Fibroblast of skin of back (primary cell): Measurements from ENCODE around the gene SLFN12L. TPM values are rescaled to one million over a fixed set of nuclear protein-coding genes. Genes with fewer than 3 reads are reported as not detected.
A peak's percentile ranks its signal among the peaks of the same experiment; 100 is the strongest.
"Not testable (repeated sequence)": the region's sequence is repeated elsewhere in the genome, so short reads cannot be mapped to it uniquely, and the experiment has no call there.

Experiments
- DNase-seq: peaks from one replicate; pipeline ENCODE4 v3.0.0-alpha.2; 2013
- polyA plus RNA-seq, 2 experiments: library from polyadenylated mRNA; unstranded; fragments of 120-200 nt; gene quantifications; one replicate each; pipeline ENCODE4 v1.2.1, GENCODE V29; 2013; ENCODE audit not compliant: insufficient read length in 2 of 2

Gene SLFN12L
- polyA plus RNA-seq (2013, experiment 1 of 2; ENCODE audit: insufficient read length) = not detected
- polyA plus RNA-seq (2013, experiment 2 of 2; ENCODE audit: insufficient read length) = not detected

DNA sequence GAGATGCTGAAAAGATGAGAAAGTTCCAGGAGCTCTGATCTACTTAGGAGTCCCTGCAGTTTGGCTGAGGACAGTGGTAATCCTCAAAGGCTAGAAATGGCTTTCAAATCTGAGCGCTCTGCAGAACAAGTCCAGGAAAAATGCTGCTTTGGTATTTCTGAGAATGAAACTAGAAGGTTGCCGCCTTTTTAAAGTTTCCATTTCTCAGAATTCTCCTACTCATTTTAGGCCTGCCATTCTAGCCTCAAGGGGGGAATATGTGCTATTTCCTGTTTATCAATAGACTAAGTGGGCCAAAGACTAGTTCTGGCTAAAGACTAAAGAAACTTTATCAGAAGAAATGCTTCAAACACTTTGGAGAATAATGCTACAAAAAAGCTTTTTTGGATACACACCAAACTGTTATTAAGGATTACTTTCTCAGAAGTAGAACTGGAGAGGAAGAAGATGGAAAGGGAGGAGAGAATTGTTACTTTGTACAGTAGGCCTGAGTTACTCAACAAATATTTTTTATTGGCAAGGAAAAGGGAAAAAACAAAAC lies at the start of gene SLFN12L:
Gene SLFN12L, minus strand, starts transcription at position 78 of the 541 bp plus-strand sequence. CDS start 15,314 bp downstream, outside the sequence.
- no peak for DNase-seq

DNA sequence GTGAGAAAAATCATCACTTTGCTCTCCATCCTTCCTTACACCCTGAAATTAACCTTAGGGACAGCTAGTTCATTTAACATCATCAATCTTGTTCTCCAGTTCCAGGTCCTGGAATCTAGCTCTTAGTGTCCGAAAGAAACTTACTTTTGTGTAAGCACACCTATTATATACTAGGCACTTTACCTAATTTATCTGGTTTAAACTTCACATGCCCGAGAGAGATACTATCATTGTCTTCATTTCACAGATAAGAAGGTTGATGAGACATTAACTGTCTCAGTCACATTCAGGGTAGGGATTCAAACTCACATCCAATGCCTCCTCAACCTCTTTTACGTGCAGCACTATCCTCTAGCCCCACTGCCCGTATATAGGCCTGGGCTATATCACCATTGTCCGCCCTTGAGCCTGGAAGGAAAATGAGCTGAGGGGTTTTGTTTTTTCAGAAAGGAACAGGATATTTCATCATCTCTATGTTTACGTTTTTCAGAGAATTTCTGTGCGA lies 49.1 kb upstream of the SLFN12L start:
- DNase-seq = no peak

DNA sequence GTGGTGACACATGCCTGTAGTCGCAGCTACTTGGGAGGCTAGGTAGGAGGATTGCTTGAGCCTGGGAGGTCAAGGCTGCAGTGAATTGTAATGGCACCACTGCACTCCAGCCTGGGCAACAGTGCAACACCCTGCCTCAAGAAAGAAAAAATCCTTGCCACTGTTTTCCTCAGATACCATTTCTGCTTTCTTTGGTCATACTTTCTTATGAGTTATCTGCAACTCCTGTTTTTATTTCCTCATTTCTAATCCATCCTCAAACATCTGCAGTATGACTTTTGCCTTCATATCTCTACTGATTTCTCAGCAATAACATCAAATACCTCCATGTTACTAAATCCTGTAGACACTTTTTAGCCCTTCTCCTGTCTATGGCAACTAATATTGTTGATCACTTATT lies 46.6 kb upstream of the SLFN12L start:
- DNase-seq = no peak

DNA sequence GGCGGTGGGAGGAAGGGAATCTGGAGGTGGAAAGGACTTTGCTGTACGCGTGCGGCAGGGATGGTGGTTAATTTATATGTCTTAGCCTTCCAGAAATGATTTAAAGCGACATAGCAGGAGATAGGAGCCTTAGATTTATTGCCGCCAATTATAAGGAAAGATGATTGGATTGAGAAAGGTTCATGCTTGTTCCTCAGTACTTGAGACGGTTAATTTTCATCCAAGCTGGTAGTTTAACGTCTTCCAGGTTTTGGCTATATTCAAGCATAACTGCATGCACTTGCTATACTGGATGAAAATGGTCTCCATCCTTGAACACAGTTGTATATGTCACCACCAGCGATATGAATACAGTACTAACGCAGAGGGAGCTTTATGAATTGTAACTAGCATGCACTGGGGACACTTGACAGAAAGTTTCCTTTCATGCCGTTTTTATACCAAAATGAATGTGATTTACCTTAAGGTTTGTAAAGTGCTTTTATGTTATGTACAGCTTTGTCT lies 41.5 kb upstream of the SLFN12L start:
- no peak for DNase-seq

DNA sequence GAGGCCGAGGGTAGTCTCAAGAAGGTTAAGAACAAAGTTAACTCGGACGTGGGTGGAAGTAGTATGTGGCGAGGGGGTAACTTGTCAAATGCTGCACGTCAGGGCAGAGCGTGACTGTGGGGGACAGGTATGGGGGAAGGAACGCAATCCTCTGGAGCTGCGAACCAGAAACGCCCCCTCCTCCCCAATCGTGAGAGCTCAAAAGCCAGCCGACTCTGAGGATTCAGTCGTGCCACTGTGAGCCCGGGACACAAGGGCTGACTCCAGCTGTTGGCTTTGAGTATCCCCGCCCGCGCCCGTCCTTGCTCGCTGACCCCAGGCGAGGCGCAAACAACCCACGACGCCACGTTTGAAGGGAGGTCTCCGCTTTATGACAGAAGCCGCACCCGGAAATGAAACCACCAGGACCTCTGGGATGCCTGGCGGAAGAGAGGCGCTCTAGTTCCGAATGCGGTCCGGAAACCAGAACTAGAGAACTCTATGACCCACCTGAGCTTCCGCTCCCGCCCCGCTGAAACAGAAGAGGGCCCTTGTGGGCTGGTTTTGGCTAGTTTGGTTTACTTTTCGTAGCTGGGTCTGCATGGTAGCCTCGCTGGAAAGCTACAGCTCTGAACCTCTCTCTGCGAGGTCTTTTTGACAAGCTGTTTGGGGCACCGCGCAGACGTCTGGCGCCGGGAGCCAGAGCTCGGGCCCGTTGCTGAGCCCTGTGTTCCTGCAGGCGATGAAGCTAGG lies 40.9 kb upstream of the SLFN12L start, which contains the start of gene PEX12:
Gene PEX12, minus strand, starts transcription at position 375 of the 732 bp plus-strand sequence. CDS start 550 bp downstream, outside the sequence.
- peak; percentile 86 for DNase-seq

DNA sequence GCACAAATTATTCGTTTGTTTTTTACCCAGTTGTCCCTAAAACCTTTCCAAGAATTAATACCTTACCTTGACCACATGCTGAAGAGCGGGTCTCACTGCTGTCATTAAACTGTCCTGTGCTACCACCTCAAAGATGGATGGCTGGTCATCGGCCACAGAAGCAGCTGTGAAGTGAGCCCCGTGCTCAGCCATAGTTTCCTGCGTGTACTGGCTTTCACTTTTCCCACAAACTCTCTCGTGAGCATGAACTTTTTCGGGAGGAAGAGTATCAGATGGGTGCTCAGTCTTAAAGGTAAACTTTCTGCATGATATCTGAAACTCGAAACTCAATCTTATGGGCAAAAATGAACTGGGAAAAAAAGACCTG lies 40.3 kb upstream of the SLFN12L start:
- DNase-seq = no peak

DNA sequence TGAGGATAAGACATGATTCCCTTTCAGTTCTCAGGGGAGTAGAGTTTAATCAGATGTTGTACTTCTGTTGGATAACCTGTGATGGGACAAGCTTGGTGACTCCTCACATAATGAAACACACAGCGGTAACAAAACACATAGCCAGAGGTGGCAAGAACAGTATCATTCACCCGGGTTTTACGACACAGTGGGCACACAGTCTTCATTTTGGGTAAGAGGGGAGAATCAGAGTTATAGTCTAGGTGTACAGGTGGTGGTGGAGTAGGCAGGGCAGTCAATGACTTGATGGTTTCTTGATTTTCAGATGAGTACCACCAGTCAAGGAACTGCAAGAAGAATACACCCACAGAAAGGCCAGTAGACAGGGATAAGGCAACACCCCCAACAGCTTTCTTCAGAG lies 38.3 kb upstream of the SLFN12L start:
- no peak for DNase-seq

DNA sequence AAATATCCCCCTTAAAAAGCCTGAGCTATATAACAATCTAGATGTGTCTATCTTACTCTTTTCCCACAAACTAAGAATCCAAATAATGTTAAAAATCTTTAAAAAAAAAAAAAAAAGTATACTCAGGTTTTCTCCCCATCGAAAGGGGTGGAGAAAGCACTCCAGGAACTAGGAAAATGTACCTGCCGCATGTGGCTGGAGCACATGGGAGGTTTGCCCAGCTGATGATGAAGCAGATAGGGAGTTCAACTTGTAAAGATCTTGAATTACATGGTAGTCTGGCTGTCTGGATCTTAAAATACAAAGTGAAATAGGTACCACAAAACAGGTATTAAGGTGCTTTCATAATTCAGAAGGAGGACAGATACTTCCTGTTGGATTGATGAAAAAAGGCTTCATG lies 31.9 kb upstream of the SLFN12L start:
- DNase-seq = no peak

DNA sequence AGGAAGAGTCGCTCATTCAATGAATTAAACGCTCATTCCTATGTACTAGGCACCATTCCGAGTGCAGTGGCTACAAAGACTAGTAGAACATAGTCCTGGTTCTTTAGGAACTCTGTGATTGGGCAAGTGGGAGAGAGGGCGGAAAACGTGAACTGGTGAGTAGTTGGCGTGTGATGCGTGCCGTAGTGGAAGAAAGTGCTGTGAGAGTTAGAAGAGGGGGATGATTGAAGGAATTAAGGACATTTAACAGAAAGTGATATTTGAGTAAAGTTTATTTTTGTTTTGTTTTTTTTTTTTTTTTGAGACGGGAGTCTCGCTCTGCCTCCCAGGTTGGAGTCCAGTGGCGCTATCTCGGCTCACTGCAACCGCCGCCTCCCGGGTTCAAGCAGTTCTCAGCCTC lies 31.1 kb upstream of the SLFN12L start:
- DNase-seq = peak; percentile 58

DNA sequence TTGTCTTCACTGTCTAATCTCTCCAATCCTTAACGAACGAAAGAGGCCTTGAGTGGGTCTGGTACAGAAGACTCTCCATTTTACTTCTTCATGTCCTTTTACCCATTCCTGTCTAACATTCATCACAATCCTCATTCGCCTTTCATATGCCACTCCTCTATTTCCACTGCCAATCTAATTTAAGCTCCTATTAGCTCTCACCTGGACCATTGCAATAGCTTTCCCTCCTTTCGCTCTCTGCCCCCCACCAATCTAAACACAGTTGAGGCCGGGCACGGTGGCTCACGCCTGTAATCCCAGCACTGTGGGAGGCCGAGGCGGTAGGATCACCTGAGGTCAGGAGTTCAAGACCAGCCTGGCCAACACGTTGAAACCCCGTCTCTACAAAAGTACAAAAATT lies 29.5 kb upstream of the SLFN12L start:
- no peak for DNase-seq

DNA sequence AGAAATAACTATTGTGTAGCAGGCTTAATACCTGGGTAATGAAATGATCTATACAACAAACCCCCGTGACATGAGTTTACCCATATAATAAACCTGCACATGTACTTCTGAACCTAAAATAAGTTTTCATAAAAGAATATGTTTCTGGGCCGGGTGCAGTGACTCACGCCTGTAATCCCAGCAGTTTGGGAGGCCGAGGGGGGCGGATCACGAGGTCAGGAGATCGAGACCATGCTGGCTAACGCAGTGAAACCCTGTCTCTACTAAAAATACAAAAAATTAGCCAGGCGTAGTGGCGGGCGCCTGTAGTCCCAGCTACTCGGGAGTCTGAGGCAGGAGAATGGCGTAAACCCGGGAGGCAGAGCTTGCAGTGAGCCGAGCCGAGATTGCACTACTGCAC lies 25.7 kb upstream of the SLFN12L start:
- DNase-seq = not testable (repeated sequence)

DNA sequence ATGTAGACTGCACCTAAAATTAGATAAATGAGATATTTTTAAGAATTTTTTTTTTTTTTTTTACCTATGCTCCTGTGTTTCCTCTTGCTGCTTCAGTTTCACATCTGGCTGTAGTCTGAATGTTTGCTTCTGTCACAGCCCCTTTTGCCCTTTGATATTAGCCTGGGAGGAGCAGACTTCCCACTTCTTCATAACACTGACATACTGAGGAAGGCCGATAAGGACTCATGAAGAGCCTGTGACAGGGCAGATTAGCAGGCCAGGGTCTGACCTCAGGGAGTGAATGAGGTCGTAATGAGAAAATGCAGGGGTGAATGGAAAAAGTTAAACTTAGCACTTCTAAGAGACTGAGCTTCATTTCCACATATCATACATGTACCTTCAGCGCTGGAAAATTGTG lies 23.2 kb upstream of the SLFN12L start, which contains the start of gene SLFN14:
Gene SLFN14, minus strand, starts transcription at position 117 of the 400 bp plus-strand sequence. CDS start 2,757 bp downstream, outside the sequence.
- no peak for DNase-seq

DNA sequence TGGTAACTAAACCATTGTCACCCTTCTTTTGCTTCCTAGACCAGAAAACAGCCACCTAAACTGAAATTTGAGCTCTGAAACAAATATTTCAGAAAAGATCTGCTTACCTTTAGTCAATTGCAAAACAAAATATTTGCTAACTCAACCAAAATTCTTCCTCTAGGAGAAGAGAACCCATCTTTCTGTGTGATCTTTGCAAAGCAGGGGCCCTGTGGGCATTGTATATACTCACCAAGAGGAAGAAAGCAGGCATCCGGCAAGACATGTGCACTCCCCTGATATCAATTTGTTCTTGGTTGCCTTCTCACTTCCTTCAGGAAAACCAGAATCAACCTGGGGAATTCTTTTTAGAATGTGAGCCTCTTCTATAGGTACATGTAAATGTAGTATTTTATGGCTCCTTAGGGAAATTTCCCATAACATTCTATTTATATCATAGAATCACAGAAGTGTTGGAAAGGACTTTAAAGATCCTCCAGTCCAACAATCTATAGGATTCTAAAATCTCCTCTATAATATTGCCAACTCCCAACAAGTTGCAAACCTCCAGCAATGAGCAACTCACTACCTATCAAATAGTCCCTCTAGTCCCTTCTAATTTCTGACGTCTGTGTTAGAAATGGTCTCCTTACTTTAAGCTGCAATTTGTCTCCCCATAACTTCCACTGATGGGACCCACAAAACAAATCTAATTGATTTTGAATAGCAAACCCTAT lies 22.2 kb upstream of the SLFN12L start:
- DNase-seq = no peak

DNA sequence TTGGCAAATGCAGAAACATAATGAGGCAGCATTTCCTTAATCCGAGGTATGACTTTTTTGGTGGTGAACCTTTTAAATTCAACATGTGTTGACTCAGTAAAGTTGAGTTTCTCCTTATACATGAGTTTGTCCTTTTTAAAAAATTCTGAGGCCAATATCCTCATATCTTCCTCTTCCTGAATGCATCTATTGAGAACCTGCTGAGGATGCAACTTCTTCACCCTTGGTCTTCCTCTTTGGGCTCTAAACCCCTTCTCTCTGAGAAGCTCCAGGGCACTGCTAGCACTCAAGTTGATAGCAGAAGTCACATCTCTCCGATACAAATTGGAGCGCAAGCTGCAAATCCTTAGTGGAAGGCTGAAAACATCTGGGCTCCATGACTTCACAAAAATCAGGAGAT lies 19.9 kb upstream of the SLFN12L start:
- DNase-seq = no peak

DNA sequence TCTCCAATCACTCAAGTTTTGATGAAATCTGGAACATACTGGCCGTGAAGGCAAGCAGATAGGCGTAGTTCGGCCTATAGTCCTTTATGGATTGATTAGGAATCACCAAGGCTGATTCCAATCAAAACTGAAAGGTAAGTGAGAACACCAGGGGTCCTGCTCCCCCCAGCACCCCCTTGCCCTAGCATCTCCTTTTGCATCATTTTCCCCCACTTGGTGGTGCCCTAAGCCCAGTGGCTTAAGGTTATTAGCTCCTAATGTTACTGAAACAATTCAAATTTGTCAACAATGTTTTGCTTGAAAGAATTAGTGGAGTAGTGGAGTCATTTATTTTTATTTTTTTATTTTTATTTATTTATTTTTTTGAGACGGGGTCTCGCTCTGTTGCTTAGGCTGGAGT lies 18.2 kb upstream of the SLFN12L start:
- DNase-seq = no peak

DNA sequence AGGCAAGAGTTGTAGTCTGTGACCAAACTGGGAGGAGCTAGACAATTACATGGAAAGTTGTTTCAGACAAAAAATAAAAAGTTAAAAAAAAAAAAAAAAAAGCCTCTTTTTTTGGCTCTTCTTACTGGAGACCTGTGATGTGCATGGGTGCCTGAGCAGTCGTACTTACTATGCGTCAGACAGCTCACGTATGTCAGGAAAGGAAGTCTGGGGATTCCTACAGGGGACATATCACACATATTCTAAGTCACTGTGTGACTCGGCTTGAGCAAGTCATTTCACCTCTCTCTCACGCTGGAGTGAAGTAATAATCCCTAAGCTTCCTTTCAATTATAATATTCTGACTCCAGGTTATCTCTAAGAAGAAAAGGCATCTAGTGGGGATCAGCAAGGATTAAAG lies 17.2 kb upstream of the SLFN12L start:
- DNase-seq = no peak

DNA sequence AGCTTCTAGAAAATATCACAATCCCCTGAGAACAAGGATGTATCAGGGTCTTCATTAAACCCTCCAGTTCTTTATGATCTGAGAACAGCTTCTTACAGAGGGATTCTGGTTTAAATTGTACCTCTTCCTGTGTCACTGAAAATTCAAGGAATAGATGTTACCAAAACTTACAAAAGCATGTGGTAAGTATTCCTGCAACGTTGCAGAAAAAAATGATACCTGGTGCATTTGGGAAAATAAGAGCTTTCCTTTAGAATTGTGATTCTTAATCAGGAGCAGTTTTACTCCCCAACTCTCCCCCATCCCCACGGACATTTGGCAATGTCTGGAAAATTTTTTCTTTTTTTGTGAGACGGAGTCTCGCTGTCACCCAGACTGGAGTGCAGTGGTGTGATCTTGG lies 15.8 kb upstream of the SLFN12L start:
- no peak for DNase-seq

DNA sequence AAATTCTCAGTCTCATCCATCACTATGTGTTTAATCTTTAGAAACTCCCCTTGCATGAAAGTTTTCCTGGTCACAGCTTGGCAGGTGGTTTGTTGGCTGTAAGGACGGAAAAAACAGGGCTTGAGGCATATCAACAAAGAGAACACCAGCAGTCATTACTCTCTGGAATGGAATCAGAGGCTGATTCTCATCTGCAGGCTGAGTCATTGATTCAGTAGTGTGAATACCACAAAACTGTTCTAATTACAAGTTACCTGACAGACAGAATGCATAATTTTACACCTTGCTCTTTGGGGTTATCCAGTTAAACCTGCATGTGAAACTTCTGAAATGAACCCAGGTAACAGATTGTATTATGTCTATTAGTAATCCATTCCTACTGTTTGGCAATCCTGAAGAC lies 11.5 kb upstream of the SLFN12L start:
- no peak for DNase-seq

DNA sequence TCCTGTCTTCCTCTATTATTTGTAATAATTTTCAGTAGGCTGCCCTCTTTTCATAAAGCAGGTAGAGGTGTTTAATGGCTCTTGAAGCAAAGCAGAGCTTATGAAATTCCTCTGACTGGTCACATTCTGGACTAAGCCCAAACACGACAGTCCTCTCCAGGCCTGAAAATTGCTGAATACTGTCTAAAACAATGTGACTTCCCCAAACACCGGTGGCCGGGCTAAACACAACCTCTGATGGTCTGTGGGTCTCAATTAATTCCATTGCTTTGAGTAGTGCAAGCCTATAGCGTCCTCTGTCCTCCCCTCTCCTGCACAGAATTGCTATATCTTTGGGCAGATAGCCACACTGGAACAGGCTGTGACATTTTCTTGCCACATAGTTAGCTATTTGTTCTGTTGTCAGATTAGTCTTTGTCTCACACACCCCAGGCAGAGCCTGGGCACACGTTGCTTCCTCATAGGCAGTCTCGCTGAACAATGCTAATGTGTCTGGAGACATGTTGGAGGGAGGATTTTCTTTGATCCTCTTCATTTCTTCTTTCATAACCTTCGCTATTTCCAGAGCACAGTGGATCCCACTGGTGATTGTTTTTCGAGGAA lies 10.8 kb upstream of the SLFN12L start:
- no peak for DNase-seq

DNA sequence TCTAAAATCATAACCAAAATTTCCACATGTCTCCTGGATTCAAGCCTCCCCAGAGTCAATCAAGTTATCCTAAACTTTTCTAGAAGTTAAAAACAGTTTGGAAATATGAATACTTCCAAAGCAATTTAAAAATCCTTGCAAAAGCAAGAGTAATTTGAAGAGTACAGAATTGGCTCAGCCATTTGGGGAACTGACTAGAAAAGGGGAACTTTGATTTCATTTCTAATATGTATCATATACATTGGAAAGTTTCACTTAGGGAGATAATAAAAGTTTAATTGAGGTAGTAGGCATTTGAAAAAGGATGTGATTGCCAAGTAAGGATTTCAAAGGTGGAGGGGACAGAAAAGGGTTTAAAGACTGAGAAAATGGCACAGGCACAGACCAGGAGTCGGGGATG lies 9.0 kb upstream of the SLFN12L start:
- DNase-seq = no peak

DNA sequence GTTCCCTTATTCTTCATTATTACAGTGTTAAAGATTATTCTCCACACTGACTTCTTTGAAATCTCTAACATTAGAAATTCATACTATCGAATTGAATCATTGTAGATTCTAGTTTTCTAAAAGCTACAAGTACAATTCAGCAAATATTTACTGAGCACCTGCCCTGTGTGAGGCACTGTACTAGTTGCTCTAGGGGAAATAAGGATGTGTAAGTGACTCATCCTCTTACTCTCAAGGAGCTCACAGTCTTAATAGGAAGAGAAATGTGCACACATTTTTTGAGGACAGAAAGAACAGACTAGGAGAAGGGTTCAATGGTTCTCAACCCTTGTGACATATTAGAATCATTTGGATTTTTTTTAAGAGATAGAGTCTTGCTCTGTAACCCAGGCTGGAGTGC lies 7.7 kb upstream of the SLFN12L start:
- no peak for DNase-seq

DNA sequence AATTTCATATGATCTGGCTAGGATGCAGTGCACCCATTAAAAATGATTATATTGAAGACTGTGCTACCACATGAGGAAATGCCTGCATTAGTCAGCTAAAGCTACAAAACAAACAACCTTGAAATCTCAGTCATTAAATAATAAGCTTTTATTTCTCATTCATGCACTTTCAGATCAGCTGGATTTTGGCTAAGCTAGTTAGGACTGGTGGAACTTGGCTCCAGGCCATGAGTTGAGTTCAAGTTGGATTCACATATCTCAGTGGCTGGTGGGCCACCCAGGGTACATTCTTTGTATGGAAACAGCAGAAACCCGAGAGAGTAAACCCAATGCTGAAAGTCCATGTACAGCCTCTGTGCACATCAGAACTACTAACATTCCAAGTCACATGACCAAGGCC lies 6.4 kb upstream of the SLFN12L start:
- peak; percentile 6 for DNase-seq

DNA sequence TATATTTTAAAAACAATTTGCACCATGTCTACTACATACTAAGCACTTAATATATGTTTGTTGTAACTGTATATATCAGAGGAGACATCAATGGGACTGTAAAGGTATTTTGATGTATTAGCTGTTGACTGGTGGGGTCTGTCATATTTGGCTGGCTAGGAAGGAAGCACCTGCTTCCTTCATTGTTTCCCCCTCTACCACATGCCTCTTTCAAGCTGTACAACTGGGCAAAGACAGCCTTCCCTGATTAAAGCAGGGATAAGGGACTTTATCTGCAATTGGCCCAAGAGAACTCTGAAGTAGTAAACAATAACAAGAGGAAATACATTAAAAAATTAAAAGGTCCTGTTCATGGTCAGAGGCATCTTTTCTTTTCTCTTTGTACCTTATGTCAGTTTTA lies 5.5 kb upstream of the SLFN12L start:
- DNase-seq = no peak
